MCF 10A (cell line): Measurements from ENCODE around the gene CHRNA10. TPM values are rescaled to one million over a fixed set of nuclear protein-coding genes. Genes with fewer than 3 reads are reported as not detected.

Experiments used
- BruUV-seq: library from RNA; stranded (reverse); fragments of 400-500 nt; replicated peaks from 2 replicates; lab custom pipeline; 2021; lab: Mats Ljungman, UMichigan
- CTCF ChIA-PET: fragments of 300-600 bp; sonication (Branson Sonifier 250); formaldehyde crosslinking; extraction: SDS; loops from one replicate; lab custom pipeline; 2021; ENCODE audit warnings: antibody characterized with exemption, inconsistent platforms; lab: Yijun Ruan, JAX
- POLR2A ChIA-PET: fragments of 300-600, 350-650 bp; sonication (Branson Sonifier 250); formaldehyde crosslinking; extraction: SDS; loops from one replicate; lab custom pipeline; 2020; ENCODE audit warnings: antibody characterized with exemption, inconsistent platforms; lab: Yijun Ruan, JAX
- DNase-seq: peaks from one replicate; pipeline ENCODE4 v3.0.0-alpha.2; 2018; ENCODE audit not compliant: unreplicated experiment
- H3K27ac Mint-ChIP-seq: one replicate; pipeline ENCODE4 v1.8.0; 2022; ENCODE audit warnings: mild to moderate bottlenecking, low read depth, mixed read lengths; ENCODE audit not compliant: unreplicated experiment
- H3K27me3 Mint-ChIP-seq: one replicate; pipeline ENCODE4 v1.8.0; 2022; ENCODE audit warnings: mixed read lengths; ENCODE audit not compliant: insufficient read depth, unreplicated experiment
- H3K36me3 Mint-ChIP-seq: one replicate; pipeline ENCODE4 v1.8.0; 2022; ENCODE audit warnings: mild to moderate bottlenecking, moderate library complexity, mixed read lengths; ENCODE audit not compliant: insufficient read depth, unreplicated experiment
- H3K4me1 Mint-ChIP-seq: one replicate; pipeline ENCODE4 v1.8.0; 2022; ENCODE audit warnings: mixed read lengths; ENCODE audit not compliant: insufficient read depth, unreplicated experiment
- H3K4me3 Mint-ChIP-seq: one replicate; pipeline ENCODE4 v1.8.0; 2022; ENCODE audit warnings: mild to moderate bottlenecking, moderate library complexity, mixed read lengths; ENCODE audit not compliant: unreplicated experiment
- H3K9me3 Mint-ChIP-seq: one replicate; pipeline ENCODE4 v1.8.0; 2022; ENCODE audit warnings: mixed read lengths; ENCODE audit not compliant: unreplicated experiment
- CTCF ChIP-seq: fragments of 200-600 bp; IDR thresholded peaks from one replicate; pipeline ENCODE4 v1.8.0; 2022; ENCODE audit warnings: antibody characterized with exemption, mild to moderate bottlenecking; ENCODE audit not compliant: unreplicated experiment
- intact Hi-C: fragments of 100-400 bp; cut with micrococcal nuclease; formaldehyde crosslinking; loops from 2 replicates; pipeline ENCODE4 v1.14.1; 2022
- total RNA-seq: library from RNA; stranded (reverse); gene quantifications from 2 replicates; pipeline ENCODE4 v1.2.3, GENCODE V29; 2022

Gene CHRNA10
- total RNA-seq, 1 experiment from 2014 or later: 2.5 TPM

- Mint-ChIP-seq H3K27ac (no peak overlapping the region), H3K36me3 (no peaks in the 10 kb centered on the region)
Observed at GRCh38 chr11:3617990-3618389, 53.2 kb downstream of the CHRNA10 start.

GRCh38 chr11:3616721-3617460 is 54.3 kb downstream of the CHRNA10 start:
- peak overlapping the region; percentile 86 for H3K27ac Mint-ChIP-seq
- no peaks in the 10 kb centered on the region for H3K27me3 Mint-ChIP-seq
- intact Hi-C loops: no loop called here
- peaks cover 16% of the 10 kb centered on the region for H3K4me1 Mint-ChIP-seq
- ChIA-PET POLR2A (no interaction called here), CTCF (interaction anchor here (1.2 to 2.1 kb wide), 3 partner anchors 8 to 232 kb away, joined by 3 to 10 read pairs (median 7); no protein-coding TSS in a partner anchor)
- H3K4me3 Mint-ChIP-seq: no peak overlapping the region
- no peak for DNase-seq
- H3K36me3 Mint-ChIP-seq: no peaks in the 10 kb centered on the region
- no peak for TF ChIP-seq CTCF
- BruUV-seq: no TSS peak
- H3K9me3 Mint-ChIP-seq: no peaks in the 10 kb centered on the region

More at GRCh38 chr11:3617990-3618389, 53.2 kb downstream of the CHRNA10 start:
- Mint-ChIP-seq H3K27me3 (no peaks in the 10 kb centered on the region), H3K4me3 (no peak overlapping the region), H3K4me1 (peaks cover 16% of the 10 kb centered on the region), H3K9me3 (no peaks in the 10 kb centered on the region)
- intact Hi-C loops: no loop called here
- BruUV-seq: no TSS peak
- no peak for TF ChIP-seq CTCF
- no peak for DNase-seq
- ChIA-PET CTCF (interaction anchor here (0.5 to 2.1 kb wide), 4 partner anchors 9 to 1320 kb away, joined by 3 to 7 read pairs (median 4); no protein-coding TSS in a partner anchor), POLR2A (no interaction called here)

- no peak for TF ChIP-seq CTCF
- Mint-ChIP-seq H3K4me1 (peaks cover 16% of the 10 kb centered on the region), H3K27ac (peak overlapping the region; percentile 86), H3K36me3 (no peaks in the 10 kb centered on the region), H3K4me3 (no peak overlapping the region), H3K27me3 (no peaks in the 10 kb centered on the region), H3K9me3 (no peaks in the 10 kb centered on the region)
- intact Hi-C loops: no loop called here
- no peak for DNase-seq
- CTCF ChIA-PET: interaction anchor here (1.2 to 1.9 kb wide), 2 partner anchors 11 to 233 kb away, joined by 3 to 10 read pairs; no protein-coding TSS in a partner anchor
- POLR2A ChIA-PET: no interaction called here
- no TSS peak for BruUV-seq
Observed at GRCh38 chr11:3615998-3616397, 55.2 kb downstream of the CHRNA10 start.

Other genes starting within 250 kb of the CHRNA10 start
- not detected in 2 replicates for gene ART5, start 29.4 kb downstream of the CHRNA10 start, total RNA-seq
- not detected in 2 replicates for gene ART1, start 26.3 kb downstream of the CHRNA10 start, total RNA-seq
- gene NUP98, start 126.2 kb upstream of the CHRNA10 start, total RNA-seq: 79.4 and 83.7 TPM in 2 replicates
- gene PGAP2, start 137.2 kb upstream of the CHRNA10 start, total RNA-seq: 27.2 and 28.2 TPM in 2 replicates
- 32.6 and 35.7 TPM in 2 replicates for gene RHOG, start 169.6 kb upstream of the CHRNA10 start, total RNA-seq
- 41.2 and 56.2 TPM in 2 replicates for gene STIM1, start 184.3 kb upstream of the CHRNA10 start, total RNA-seq